Jurkat, Clone E6-1 (cell line): Measurements from ENCODE around the gene DPYD.

Experiments used
- DNase-seq: peaks from one replicate; pipeline ENCODE4 v3.0.0-alpha.2; 2011; ENCODE audit warnings: low read depth, low spot score
- H3K4me3 ChIP-seq: 2 replicates; pipeline ENCODE4 v1.5.1; 2011; ENCODE audit warnings: mild to moderate bottlenecking, low read length, control low read depth, moderate library complexity

Gene DPYD

DNA sequence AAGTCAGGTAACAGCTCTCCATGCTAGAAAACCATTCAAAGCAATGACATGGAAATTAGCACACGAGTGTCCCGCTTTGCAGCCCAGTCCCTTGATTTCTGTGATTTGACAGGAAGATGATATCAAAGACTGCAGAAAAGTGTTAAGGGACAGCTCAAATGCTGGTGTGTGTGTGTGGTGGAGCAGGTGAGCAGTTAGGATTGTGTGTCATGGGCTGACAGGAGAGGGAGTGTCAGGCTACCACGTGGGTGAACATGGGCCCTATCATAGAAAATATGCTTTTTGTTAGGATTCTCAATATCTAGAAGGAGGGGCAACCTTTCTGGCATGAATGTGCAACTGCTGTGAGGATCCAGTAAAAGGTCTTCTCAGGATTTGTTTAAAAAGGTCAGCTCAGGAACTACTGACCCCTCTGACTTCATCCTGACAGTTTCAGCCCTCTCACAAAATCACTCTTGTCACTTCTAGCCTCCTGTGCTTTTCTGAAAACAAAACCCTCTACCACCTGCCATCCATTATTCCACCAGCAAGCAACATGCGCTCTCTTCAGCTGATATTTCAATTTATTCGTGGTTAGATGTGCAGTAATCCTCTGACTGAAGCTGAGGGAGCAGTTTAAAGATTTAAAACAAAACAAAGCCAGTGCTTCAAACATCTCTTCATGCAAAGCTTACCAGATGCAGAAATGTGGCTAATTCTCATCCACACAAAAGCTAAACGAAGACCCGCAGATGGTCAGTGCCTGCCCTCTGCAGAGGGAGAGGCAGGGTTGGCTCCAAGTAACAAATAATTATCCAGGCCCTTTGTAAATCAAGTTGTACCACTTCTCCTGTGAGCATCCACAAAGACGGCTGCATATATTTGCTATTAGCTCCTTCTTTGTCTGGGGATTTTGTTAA lies 801.3 kb downstream of the DPYD start:
- DNase-seq = no peak
- H3K4me3 ChIP-seq = no peak overlapping the region

DNA sequence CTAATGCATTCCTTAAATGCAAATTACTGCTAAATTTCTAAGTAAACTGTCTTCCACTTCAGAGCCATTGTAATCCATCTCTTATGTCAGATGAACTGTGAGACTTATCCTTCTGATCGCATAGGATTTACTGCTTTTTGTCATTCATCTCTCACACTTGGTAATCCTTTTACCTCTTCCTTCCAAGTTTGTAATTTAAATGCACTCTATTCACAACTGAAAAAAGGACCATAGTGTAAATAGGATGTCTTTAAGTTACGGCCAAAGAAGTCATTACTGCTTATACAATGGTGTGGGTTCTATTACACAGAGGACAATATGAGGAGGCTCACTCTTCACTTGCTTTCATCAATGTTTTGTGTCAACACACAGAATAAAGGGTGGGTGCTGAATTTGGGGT lies 806.0 kb downstream of the DPYD start:
- no peak overlapping the region for H3K4me3 ChIP-seq
- no peak for DNase-seq

DNA sequence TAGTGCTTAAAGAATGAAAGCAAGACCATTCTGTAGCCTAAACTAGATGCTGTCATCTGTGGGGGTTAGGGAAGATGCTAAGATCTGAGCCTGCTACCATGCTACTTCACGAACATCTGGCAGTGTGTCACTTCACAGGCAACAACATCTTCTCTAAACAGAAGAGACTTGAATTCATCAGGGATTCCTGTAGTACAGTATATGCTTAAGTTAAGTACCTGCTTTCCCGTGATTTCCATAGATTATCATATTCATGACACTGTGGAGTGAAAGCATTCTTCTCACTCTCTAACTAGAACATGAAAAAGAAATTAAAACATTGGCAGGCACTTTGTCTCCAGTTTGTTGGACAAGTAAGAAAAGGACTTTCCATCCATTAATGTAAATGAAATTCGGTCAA lies 808.4 kb downstream of the DPYD start:
- no peak overlapping the region for H3K4me3 ChIP-seq
- DNase-seq = no peak

DNA sequence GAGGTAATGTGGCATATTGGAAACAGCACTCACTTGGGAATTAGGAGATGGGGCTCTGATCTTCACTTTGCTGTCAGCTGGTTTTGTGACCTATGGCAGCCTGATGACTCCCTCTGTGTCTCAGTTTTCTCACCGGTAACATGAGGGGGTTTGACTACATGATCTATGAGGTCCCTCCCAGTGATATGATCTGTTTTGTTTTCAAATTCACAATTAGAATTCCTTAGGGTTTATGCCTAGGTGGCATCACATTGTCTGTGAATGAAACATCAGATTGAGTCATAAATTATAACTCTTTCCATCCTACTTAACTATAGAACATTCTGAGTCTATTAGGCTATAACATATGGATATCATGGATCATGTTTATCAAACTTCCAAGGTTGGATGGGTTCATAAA lies 812.7 kb downstream of the DPYD start:
- no peak overlapping the region for H3K4me3 ChIP-seq
- no peak for DNase-seq

GRCh38 chr1:97105531-97105930 lies 815.3 kb downstream of the DPYD start:
- DNase-seq = no peak

GRCh38 chr1:97101509-97101908 lies 819.3 kb downstream of the DPYD start:
- H3K4me3 ChIP-seq = no peak overlapping the region
- DNase-seq = no peak

More at GRCh38 chr1:97105531-97105930, 815.3 kb downstream of the DPYD start:
- H3K4me3 ChIP-seq = no peak overlapping the region

GRCh38 chr1:97097404-97097925 lies 823.4 kb downstream of the DPYD start:
- DNase-seq = no peak

DNA sequence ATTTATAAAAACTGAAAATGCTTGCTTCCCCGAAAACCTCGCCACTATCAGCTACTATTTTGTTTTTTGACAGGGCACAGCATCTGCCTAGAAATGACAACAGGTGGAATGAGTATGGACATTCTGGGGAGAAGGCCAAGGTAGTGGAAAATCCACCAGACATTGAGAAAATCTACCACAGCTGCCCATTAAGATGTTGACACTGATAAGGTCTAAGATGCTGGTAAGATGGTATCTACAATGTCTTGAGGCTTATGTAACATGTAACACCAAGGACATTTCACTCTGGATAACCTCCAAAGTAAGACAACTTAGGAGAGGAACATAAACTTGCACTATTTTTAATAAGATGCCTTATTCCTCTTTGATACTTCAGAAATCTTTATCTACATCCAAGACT lies 825.1 kb downstream of the DPYD start:
- H3K4me3 ChIP-seq = no peak overlapping the region
- no peak for DNase-seq

More at GRCh38 chr1:97097404-97097925, 823.4 kb downstream of the DPYD start:
- no peak overlapping the region for H3K4me3 ChIP-seq

DNA sequence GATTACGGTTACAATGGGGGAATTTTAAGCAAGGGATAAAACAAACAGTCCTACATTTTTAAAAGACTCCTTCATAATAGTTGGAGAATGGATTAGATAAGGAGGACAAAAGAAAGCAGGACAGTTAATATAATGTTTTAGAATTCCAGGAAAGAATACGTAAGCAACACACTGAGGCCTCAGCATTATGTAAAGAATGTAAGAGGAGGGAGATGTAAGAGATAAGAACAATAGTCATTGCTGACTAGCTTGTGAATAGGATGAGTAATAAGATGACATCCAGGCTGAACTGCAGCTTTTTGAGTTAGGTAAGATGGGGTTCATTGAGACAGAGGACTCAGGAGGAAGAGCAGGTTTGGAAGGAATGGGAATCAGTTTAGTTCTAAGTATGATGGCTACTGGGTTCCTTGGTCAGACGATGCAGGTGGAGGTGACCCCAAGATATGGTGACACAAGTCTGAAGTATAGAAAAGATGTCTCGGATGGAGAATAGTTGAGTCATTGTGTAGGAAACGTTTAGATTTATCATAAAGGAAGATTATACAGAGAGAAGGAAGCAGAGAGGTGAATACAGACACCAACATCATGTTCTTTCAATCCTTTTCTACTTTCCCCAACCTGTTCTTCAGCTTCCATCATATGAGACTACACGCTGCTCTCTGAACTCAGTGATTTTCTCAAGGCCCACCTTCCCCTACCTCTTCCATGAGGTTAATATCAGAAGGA lies 826.4 kb downstream of the DPYD start:
- no peak overlapping the region for H3K4me3 ChIP-seq
- no peak for DNase-seq

GRCh38 chr1:97093741-97094140 lies 827.1 kb downstream of the DPYD start:
- DNase-seq = no peak
- no peak overlapping the region for H3K4me3 ChIP-seq

DNA sequence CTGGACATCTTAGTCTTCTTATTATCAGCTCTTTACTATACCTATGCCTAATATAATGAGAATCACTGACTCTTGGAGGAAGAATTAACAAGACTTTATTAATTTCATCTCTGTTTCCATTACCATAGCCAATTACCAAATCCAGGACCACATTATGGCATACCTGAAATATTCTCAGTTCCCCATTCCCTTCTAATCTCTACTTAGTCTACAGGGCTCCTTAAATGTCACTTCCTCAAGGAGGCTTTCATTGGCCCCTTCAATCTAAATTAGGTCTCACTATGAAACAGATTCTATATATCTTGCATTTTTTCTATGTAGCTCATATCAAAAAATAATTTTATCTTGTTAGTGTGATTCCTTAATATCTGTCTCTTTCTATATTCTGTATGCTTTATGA lies 828.0 kb downstream of the DPYD start:
- DNase-seq = no peak
- no peak overlapping the region for H3K4me3 ChIP-seq

GRCh38 chr1:97091679-97092078 lies 829.2 kb downstream of the DPYD start:
- no peak for DNase-seq
- H3K4me3 ChIP-seq = no peak overlapping the region

- no peak overlapping the region for H3K4me3 ChIP-seq
Observed at GRCh38 chr1:97091263-97091662, 829.6 kb downstream of the DPYD start.

DNA sequence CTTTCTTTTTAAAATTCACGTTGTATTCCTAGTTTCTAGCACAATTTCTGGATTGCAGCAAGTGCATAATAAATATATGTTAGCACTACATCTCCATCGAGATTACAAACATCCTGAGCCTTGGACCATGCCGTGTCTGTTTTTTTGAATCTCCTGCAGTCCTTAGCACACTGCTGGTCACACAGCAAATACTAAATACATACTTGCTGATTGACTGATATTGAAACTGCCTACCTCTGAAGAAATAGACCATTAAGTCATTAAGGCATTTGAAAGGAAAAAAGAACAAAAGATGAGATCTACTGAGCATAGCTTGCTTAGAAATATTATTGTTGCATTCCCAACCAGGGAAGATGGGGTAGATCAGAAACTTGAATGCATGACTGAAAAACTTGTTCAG lies 830.1 kb downstream of the DPYD start:
- DNase-seq = no peak
- H3K4me3 ChIP-seq = no peak overlapping the region

More at GRCh38 chr1:97091263-97091662, 829.6 kb downstream of the DPYD start:
- DNase-seq = no peak

GRCh38 chr1:97089173-97089572 lies 831.7 kb downstream of the DPYD start:
- DNase-seq = no peak
- H3K4me3 ChIP-seq = no peak overlapping the region

DNA sequence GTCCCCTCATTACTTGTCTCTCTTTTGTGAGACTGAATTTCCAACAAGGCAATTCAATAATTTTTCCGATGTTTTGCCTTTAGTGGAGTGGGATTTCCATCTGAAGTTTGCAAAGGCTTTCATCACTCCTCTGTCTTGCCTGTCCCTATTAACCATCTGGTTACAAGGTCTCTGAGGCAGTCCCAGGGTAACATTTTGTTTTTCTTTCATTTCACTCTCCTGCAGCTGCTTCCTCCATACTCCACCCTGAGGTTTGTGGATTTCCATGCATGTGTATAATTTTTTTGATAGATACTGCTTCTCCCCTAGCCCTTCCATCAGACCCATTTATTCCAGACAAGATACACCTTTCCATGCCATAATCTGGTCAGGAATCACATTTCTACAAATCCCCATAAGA lies 832.4 kb downstream of the DPYD start:
- H3K4me3 ChIP-seq = no peak overlapping the region
- DNase-seq = no peak

GRCh38 chr1:97084546-97084945 lies 836.3 kb downstream of the DPYD start:
- H3K4me3 ChIP-seq = no peak overlapping the region
- no peak for DNase-seq

- no peak for DNase-seq
- H3K4me3 ChIP-seq = no peak overlapping the region
Observed at GRCh38 chr1:97082160-97082848, 838.5 kb downstream of the DPYD start.

- DNase-seq = no peak
- no peak overlapping the region for H3K4me3 ChIP-seq
Observed at GRCh38 chr1:97078872-97079271, 842.0 kb downstream of the DPYD start.

GRCh38 chr1:97077221-97077620 lies 843.6 kb downstream of the DPYD start:
- H3K4me3 ChIP-seq = no peak overlapping the region
- DNase-seq = no peak
